ENCODE results near the gene MFF. TPM values are rescaled to one million over a fixed set of nuclear protein-coding genes. Genes with fewer than 3 reads are reported as not detected.

The MFF gene
- total RNA-seq, 4 donors from 2014 or later = 15.1 to 99.1 (median 88.3) TPM

GRCh38 chr2:227341553-227341952 lies 16.5 kb downstream of the MFF start:
- no peak for TF ChIP-seq POLR2A (IDR thresholded peaks at IDR 0.05)
- TF ChIP-seq CTCF (IDR thresholded peaks at IDR 0.05) = no peak
- no peaks in the 10 kb centered on the region for H3K4me1 ChIP-seq

GRCh38 chr2:227344231-227344630 lies 19.2 kb downstream of the MFF start:
- Histone ChIP-seq H3K27me3 (no peaks in the 10 kb centered on the region), H3K9me3 (no peaks in the 10 kb centered on the region), H3K36me3 (no peaks in the 10 kb centered on the region), H3K4me1 (no peaks in the 10 kb centered on the region), H3K4me3 (no peak overlapping the region), H3K27ac (no peak overlapping the region)
- TF ChIP-seq POLR2A (IDR thresholded peaks at IDR 0.05) = no peak
- no peak for TF ChIP-seq CTCF (IDR thresholded peaks at IDR 0.05)
- intact Hi-C loops (cut with DNase I; ENCODE audit: low total_unique reads) = no loop called here
- DNase-seq = no peak

More at GRCh38 chr2:227341553-227341952, 16.5 kb downstream of the MFF start:
- no peak for DNase-seq
- H3K36me3 ChIP-seq = no peaks in the 10 kb centered on the region
- H3K4me3 ChIP-seq = no peak overlapping the region
- intact Hi-C loops (cut with DNase I; ENCODE audit: low total_unique reads) = no loop called here
- no peak overlapping the region for H3K27ac ChIP-seq
- no peaks in the 10 kb centered on the region for H3K9me3 ChIP-seq
- no peaks in the 10 kb centered on the region for H3K27me3 ChIP-seq

GRCh38 chr2:227347117-227347516 lies 22.1 kb downstream of the MFF start:
- H3K4me1 ChIP-seq = no peaks in the 10 kb centered on the region
- no peak overlapping the region for H3K4me3 ChIP-seq
- no peaks in the 10 kb centered on the region for H3K9me3 ChIP-seq
- no peak for TF ChIP-seq POLR2A (IDR thresholded peaks at IDR 0.05)
- no peak for TF ChIP-seq CTCF (IDR thresholded peaks at IDR 0.05)
- DNase-seq = no peak
- H3K27me3 ChIP-seq = no peaks in the 10 kb centered on the region
- intact Hi-C loops (cut with DNase I; ENCODE audit: low total_unique reads) = no loop called here
- no peaks in the 10 kb centered on the region for H3K36me3 ChIP-seq
- no peak overlapping the region for H3K27ac ChIP-seq

- no peak overlapping the region for H3K27ac ChIP-seq
- intact Hi-C loops (cut with DNase I; ENCODE audit: low total_unique reads) = no loop called here
- no peaks in the 10 kb centered on the region for H3K27me3 ChIP-seq
- H3K4me1 ChIP-seq = no peaks in the 10 kb centered on the region
- DNase-seq = no peak
- no peak overlapping the region for H3K4me3 ChIP-seq
- H3K36me3 ChIP-seq = no peaks in the 10 kb centered on the region
- TF ChIP-seq POLR2A (IDR thresholded peaks at IDR 0.05) = no peak
- TF ChIP-seq CTCF (IDR thresholded peaks at IDR 0.05) = no peak
- H3K9me3 ChIP-seq = no peaks in the 10 kb centered on the region
These were observed 23.3 kb downstream of the MFF start for GRCh38 chr2:227348324-227348723.

- Histone ChIP-seq H3K36me3 (no peaks in the 10 kb centered on the region), H3K4me1 (no peaks in the 10 kb centered on the region), H3K27ac (no peak overlapping the region), H3K9me3 (no peaks in the 10 kb centered on the region), H3K4me3 (no peak overlapping the region), H3K27me3 (no peaks in the 10 kb centered on the region)
- DNase-seq = no peak
- TF ChIP-seq POLR2A (IDR thresholded peaks at IDR 0.05) = no peak
- TF ChIP-seq CTCF (IDR thresholded peaks at IDR 0.05) = no peak
- intact Hi-C loops (cut with DNase I; ENCODE audit: low total_unique reads) = no loop called here
These were observed 25.1 kb downstream of the MFF start for GRCh38 chr2:227349989-227350612.
